ENCODE data around the gene COMMD1.
"Not testable (repeated sequence)": the region's sequence is repeated elsewhere in the genome, so short reads cannot be mapped to it uniquely, and the experiment has no call there.

COMMD1 gene

DNA sequence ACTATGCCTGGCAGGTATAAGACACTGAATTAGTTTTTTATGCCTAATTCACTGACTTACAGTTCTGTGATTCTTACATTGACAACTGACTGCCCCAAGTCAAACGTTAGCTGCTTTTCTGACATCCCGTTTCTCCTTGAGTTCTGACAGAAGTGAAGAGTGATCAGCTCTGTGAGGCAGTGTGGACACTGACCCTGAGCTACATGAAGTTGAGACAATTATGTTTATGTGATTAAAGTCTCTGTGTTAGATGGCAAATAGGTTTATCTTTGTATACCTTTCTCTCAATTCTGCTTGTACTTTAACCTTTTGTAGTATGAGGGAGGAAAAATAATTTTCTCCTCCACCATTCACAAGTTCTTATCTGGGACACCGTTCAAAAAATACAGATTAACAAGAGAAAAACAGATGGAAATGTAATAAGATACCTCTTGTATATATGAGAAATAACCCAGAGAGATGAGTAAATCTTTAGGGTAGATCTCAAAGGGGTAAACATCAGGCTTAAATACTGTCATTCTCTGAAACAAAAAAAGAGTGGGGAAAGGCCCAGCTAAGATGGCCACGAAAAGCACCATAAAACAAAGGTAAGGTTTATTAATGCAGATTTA, 205.0 kb downstream of the COMMD1 start:
- TF ChIP-seq, protein P1, sequence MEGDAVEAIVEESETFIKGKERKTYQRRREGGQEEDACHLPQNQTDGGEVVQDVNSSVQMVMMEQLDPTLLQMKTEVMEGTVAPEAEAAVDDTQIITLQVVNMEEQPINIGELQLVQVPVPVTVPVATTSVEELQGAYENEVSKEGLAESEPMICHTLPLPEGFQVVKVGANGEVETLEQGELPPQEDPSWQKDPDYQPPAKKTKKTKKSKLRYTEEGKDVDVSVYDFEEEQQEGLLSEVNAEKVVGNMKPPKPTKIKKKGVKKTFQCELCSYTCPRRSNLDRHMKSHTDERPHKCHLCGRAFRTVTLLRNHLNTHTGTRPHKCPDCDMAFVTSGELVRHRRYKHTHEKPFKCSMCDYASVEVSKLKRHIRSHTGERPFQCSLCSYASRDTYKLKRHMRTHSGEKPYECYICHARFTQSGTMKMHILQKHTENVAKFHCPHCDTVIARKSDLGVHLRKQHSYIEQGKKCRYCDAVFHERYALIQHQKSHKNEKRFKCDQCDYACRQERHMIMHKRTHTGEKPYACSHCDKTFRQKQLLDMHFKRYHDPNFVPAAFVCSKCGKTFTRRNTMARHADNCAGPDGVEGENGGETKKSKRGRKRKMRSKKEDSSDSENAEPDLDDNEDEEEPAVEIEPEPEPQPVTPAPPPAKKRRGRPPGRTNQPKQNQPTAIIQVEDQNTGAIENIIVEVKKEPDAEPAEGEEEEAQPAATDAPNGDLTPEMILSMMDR (IDR thresholded peaks at IDR 0.05; ENCODE audit: low read depth, low read length): no peak
- DNase-seq (ENCODE audit: extremely low read depth, low read depth): no peak

DNA sequence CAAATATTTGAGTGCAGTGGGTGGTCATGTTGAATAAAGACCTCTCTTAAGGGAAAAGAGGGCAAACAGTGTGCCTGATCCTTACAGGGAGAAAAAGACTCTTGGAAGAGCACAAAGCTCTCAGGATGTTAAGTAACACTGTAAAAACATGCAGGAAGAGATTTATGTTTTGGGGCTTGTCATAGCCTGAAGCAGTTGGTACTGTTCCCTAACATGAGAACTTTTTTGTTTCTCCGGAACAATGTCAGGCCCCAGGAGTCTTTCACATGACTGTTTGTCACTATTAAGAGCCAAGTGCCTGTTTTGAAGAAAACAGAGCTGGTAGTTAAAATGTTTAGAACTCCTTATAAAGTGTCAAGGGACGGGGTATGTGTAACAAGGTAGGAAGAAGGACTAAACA, 206.7 kb downstream of the COMMD1 start:
- no peak for DNase-seq (ENCODE audit: extremely low read depth, low read depth)
- TF ChIP-seq, protein P1 (IDR thresholded peaks at IDR 0.05; ENCODE audit: low read depth, low read length): no peak

DNA sequence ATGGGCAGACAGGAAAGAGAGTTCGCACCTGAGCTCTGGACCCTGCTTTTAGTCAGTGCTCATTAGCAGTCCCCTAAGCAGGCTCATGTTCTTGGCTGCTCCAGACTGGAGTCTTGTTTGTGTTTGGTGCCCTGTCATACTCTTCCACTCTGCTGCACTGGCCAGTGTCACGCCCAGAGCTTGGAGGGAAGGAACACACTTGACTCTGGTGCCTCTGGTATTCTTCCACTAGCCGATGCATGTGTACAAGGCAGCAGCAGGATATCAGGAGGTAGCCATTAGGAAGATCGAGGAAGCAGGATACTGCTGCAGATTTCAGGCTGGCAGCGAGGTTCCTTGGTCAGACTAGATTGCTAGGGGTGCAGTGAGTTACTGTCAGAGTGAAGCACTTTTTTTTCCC, 209.1 kb downstream of the COMMD1 start:
- TF ChIP-seq, protein P1 (IDR thresholded peaks at IDR 0.05; ENCODE audit: low read depth, low read length): no peak
- DNase-seq (ENCODE audit: extremely low read depth, low read depth): no peak

DNA sequence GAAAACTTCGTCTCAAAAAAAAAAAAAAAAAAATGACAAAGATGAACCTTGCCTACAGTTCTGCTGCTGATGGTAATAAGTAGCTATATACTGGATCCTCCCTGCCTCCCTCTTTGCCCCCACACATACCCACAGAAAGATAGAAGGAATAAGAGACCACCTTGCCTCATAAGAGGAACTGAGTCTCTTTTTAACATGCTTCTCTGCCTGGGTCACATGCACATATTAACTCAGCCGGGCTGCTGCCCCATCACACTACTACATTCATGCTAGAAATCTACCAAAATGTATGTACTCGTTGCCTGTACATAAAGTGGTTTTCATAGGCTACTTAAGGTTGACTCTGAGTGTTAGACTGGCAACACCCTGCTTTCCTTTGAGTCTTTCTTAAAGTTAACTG, 211.5 kb downstream of the COMMD1 start:
- TF ChIP-seq, protein P1 (IDR thresholded peaks at IDR 0.05; ENCODE audit: low read depth, low read length): no peak
- no peak for DNase-seq (ENCODE audit: extremely low read depth, low read depth)

DNA sequence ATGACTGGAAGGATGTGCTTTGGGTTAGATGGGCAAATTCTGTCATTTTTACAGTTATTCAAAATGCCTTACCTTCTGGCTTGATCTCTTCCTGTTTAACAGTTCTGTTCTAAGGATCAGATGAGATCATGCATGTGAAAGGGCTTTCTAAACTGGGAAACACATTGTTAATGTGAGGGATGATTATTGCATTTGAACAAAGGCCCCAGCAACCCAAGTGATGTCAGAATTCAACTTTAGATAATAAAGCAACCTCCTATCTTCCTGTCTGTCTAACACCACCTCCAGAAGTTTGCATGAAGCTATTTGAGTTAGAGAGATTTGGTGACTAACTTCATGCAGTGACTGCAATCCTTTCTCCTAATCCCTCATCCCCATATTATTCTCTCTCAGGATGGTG, 212.7 kb downstream of the COMMD1 start:
- TF ChIP-seq, protein P1 (IDR thresholded peaks at IDR 0.05; ENCODE audit: low read depth, low read length): no peak
- no peak for DNase-seq (ENCODE audit: extremely low read depth, low read depth)

DNA sequence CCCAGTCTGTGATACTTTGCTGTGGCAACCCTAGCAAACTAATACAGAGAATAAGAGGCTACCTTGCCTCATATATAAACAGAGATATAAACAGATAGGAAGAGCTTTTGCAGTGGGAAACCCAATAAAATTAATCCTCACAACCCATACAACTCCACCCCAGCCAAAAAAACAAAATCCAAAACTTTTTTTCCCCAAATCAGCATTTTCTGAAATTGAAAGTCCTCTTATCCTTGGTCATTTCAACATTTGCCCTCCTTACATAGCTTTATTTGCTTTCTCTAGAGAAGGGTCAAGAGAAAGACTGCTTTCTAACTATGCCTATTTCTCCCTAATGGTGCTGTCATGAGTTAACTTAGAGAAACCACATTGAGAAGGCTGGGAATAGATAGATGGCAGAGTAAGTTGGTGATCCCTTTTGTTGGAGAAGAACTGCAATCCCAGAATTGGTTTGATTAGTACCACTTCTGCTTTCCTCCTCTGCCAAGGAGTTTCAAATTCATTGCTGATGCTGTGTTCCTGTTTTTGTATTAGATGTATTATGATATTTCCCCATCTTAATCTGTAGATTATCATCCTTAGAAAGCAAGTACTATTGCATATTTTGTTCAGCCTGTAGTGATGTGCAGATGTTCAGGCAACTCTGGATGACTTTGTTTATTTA, 214.0 kb downstream of the COMMD1 start:
- TF ChIP-seq, protein P1 (IDR thresholded peaks at IDR 0.05; ENCODE audit: low read depth, low read length): no peak
- DNase-seq (ENCODE audit: extremely low read depth, low read depth): no peak

DNA sequence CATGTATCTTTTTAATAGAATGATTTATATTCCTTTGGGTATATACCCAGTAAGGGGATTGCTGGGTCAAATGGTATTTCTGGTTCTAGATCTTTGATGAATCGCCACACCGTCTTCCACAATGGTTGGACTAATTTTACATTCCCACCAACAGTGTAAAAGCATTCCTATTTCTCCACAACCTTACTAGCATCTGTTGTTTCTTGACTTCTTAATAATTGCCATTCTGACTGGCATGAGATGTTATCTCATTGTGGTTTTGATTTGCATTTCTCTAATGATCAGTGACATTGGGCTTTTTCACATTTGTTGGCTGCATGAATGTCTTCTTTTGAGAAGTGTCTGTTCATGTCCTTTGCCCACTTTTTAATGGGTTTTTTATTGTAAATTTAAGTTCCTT, 220.8 kb downstream of the COMMD1 start:
- DNase-seq (ENCODE audit: extremely low read depth, low read depth): not testable (repeated sequence)

All from AG09319 (cell line).